GM12878 (cell line): Measurements from ENCODE around the gene PROX1. TPM values are rescaled to one million over a fixed set of nuclear protein-coding genes. Genes with fewer than 3 reads are reported as not detected.

Source experiments
- BMI1 ChIP-seq: fragments of 450-650 bp; IDR thresholded peaks from 2 replicates; pipeline ENCODE4 v1.6.1; 2016; ENCODE audit warnings: mild to moderate bottlenecking, moderate library complexity, borderline replicate concordance
- CHD1 ChIP-seq: IDR thresholded peaks from 2 replicates; pipeline ENCODE4 v1.6.1; 2012; ENCODE audit warnings: low read depth, low read length, improper control_type of control experiment
- HCFC1 ChIP-seq: fragments of 150-350 bp; IDR thresholded peaks from 2 replicates; pipeline ENCODE4 v1.6.1; 2014; ENCODE audit warnings: low read length
- MTA2 ChIP-seq: fragments of 450-650 bp; IDR thresholded peaks from 2 replicates; pipeline ENCODE4 v1.6.1; 2016; ENCODE audit warnings: low read depth, mild to moderate bottlenecking, moderate library complexity
- NFYB ChIP-seq: IDR thresholded peaks from 2 replicates; pipeline ENCODE4 v1.6.1; 2011; ENCODE audit warnings: low read depth, mild to moderate bottlenecking, low read length, improper control_type of control experiment, moderate library complexity; ENCODE audit not compliant: insufficient read depth
- NR2F1 ChIP-seq: fragments of 450-650 bp; conservative IDR thresholded peaks from 2 replicates; pipeline ENCODE4 v1.6.1; 2017; ENCODE audit warnings: mild to moderate bottlenecking
- polyA plus RNA-seq, 11 experiments: library from polyadenylated mRNA; depleted of rRNA in 4 of 11; unstranded in 6 of 11; stranded (reverse) in 5 of 11; fragments of >200 nt; fragmentation: Nextera tagmentation in 4 of 11; fragmentation: Illumina TruSeq in 1 of 11; extraction: Ambion mirVana in 4 of 11; extraction: Trizol in 1 of 11; gene quantifications; 1 replicate in 1 of 11; 2 replicates in 10 of 11; pipeline versions ENCODE4 v1.2.1 to v1.2.3, GENCODE V29; 2011 to 2016; ENCODE audit warnings: inconsistent platforms in 2 of 11, missing spikeins in 2 of 11, low read depth in 1 of 11
- total RNA-seq, 4 experiments: library from RNA; depleted of rRNA in 3 of 4; stranded (reverse); fragments of >200 nt in 3 of 4; fragmentation: Illumina TruSeq in 1 of 4; extraction: Trizol in 1 of 4; gene quantifications; 2 replicates each; pipeline versions ENCODE4 v1.2.1 to v1.2.3, GENCODE V29; 2013 to 2021
- TF ChIP-seq, protein P1 (sequence below): fragments of 450-650 bp; IDR thresholded peaks from 2 replicates; pipeline ENCODE4 v1.6.1; 2017; ENCODE audit warnings: mild to moderate bottlenecking
- TF ChIP-seq, protein P2 (sequence below): IDR thresholded peaks from 2 replicates; pipeline ENCODE4 v1.6.1; 2011; ENCODE audit warnings: borderline replicate concordance, low read depth, mild to moderate bottlenecking, moderate library complexity, mixed read lengths, low read length; ENCODE audit not compliant: insufficient read depth; ENCODE audit errors: extremely low read length
- TF ChIP-seq, protein P3 (sequence below): fragments of 450-650 bp; formaldehyde crosslinking; IDR thresholded peaks from 2 replicates; pipeline ENCODE4 v1.4.0; 2020; ENCODE audit warnings: mild to moderate bottlenecking, moderate library complexity

Gene PROX1
- total and polyA plus RNA-seq, 10 of the 15 experiments (the other 5 are each of a cell fraction or from before 2014, with no cell fraction given) = under 0.01 to 0.44 (median 0.03) TPM; not detected in 4

DNA sequence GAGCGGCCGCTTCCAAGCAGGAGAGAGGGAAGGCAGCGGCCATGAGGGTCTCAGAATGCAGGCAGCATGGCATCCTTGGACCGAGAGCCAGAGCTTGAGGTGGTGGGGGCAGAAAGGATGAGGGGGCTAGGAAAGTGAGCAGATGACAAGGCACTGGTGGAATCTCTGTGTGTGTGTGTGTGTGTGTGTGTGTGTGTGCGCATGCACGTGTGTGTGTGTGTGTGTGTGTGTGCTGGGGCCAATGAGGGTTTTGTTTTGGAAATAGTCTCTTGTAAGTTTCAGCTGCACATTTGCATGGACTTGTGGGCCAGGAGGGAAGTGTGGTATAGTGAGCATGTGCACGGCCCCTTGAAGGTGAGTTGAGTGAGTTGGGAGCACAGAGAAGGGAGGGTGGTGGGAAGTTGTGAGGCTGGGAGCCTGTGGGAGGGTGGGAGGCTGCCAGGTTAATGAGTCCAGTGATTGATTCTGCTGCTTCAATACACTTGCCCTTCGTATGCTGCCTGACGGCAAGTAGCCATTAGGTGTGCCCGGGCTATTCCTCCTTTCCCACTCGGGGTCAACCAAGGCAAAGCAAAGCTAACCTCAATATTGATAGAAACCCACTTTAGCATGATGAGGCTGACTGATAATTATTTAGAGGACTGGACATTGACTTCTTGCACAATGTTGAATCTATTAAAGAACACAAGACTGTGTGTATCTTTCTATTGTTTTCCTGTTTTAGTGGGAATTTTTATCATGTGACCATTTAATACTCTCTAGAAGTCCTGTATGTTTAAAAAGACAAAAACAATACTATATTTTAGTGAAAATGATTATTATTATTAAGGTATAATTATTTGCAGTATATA, 80.3 kb downstream of the PROX1 start (continued):
- no peak for TF ChIP-seq NR2F1
- TF ChIP-seq, protein P1, sequence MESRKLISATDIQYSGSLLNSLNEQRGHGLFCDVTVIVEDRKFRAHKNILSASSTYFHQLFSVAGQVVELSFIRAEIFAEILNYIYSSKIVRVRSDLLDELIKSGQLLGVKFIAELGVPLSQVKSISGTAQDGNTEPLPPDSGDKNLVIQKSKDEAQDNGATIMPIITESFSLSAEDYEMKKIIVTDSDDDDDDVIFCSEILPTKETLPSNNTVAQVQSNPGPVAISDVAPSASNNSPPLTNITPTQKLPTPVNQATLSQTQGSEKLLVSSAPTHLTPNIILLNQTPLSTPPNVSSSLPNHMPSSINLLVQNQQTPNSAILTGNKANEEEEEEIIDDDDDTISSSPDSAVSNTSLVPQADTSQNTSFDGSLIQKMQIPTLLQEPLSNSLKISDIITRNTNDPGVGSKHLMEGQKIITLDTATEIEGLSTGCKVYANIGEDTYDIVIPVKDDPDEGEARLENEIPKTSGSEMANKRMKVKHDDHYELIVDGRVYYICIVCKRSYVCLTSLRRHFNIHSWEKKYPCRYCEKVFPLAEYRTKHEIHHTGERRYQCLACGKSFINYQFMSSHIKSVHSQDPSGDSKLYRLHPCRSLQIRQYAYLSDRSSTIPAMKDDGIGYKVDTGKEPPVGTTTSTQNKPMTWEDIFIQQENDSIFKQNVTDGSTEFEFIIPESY = no peak
- TF ChIP-seq CHD1 = no peak
- TF ChIP-seq HCFC1 = no peak
- no peak for TF ChIP-seq BMI1
- TF ChIP-seq, protein P2, sequence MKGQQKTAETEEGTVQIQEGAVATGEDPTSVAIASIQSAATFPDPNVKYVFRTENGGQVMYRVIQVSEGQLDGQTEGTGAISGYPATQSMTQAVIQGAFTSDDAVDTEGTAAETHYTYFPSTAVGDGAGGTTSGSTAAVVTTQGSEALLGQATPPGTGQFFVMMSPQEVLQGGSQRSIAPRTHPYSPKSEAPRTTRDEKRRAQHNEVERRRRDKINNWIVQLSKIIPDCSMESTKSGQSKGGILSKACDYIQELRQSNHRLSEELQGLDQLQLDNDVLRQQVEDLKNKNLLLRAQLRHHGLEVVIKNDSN = no peak
- no peak for TF ChIP-seq MTA2
- no peak for TF ChIP-seq NFYB
- TF ChIP-seq, protein P3, sequence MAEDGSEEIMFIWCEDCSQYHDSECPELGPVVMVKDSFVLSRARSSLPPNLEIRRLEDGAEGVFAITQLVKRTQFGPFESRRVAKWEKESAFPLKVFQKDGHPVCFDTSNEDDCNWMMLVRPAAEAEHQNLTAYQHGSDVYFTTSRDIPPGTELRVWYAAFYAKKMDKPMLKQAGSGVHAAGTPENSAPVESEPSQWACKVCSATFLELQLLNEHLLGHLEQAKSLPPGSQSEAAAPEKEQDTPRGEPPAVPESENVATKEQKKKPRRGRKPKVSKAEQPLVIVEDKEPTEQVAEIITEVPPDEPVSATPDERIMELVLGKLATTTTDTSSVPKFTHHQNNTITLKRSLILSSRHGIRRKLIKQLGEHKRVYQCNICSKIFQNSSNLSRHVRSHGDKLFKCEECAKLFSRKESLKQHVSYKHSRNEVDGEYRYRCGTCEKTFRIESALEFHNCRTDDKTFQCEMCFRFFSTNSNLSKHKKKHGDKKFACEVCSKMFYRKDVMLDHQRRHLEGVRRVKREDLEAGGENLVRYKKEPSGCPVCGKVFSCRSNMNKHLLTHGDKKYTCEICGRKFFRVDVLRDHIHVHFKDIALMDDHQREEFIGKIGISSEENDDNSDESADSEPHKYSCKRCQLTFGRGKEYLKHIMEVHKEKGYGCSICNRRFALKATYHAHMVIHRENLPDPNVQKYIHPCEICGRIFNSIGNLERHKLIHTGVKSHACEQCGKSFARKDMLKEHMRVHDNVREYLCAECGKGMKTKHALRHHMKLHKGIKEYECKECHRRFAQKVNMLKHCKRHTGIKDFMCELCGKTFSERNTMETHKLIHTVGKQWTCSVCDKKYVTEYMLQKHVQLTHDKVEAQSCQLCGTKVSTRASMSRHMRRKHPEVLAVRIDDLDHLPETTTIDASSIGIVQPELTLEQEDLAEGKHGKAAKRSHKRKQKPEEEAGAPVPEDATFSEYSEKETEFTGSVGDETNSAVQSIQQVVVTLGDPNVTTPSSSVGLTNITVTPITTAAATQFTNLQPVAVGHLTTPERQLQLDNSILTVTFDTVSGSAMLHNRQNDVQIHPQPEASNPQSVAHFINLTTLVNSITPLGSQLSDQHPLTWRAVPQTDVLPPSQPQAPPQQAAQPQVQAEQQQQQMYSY (CRISPR knock-in tag) = no peak
